H1 (cell line): ENCODE measurements around the gene NF1.

Source experiments
- CEBPB ChIP-seq: IDR thresholded peaks from 2 replicates; pipeline ENCODE4 v1.6.1; 2012; ENCODE audit warnings: low read depth, low read length
- EP300 ChIP-seq, 2 experiments: IDR thresholded peaks; 1 replicate in 1 of 2; 2 replicates in 1 of 2; pipeline ENCODE4 v1.6.1; 2011 to 2012; ENCODE audit warnings: low read depth in 2 of 2, low read length in 2 of 2, mild to moderate bottlenecking in 2 of 2, borderline replicate concordance in 1 of 2, inconsistent platforms in 1 of 2, moderate library complexity in 1 of 2
- EZH2 ChIP-seq: fragments of 200-600 bp; sonication (generic); IDR thresholded peaks from 2 replicates; pipeline ENCODE4 v1.7.1; 2012; ENCODE audit warnings: low read depth, mild to moderate bottlenecking, moderate library complexity, low read length, inconsistent platforms; ENCODE audit not compliant: severe bottlenecking
- JUND ChIP-seq: IDR thresholded peaks from 2 replicates; pipeline ENCODE4 v1.6.1; 2011; ENCODE audit warnings: mild to moderate bottlenecking, improper control_type of control experiment, low read length
- MAX ChIP-seq: IDR thresholded peaks from 2 replicates; pipeline ENCODE4 v1.6.1; 2012; ENCODE audit warnings: inconsistent platforms
- POLR2A ChIP-seq, 2 experiments: IDR thresholded peaks; 1 replicate in 1 of 2; 2 replicates in 1 of 2; pipeline ENCODE4 v1.6.1; 2011; ENCODE audit warnings: low read depth in 2 of 2, low read length in 2 of 2, mild to moderate bottlenecking in 2 of 2; ENCODE audit errors: control extremely low read depth in 1 of 2
- POLR2AphosphoS5 ChIP-seq: IDR thresholded peaks from 2 replicates; pipeline ENCODE4 v1.6.1; 2011; ENCODE audit warnings: low read depth, low read length
- RAD21 ChIP-seq, 2 experiments: IDR thresholded peaks in 1 of 2; conservative IDR thresholded peaks in 1 of 2; 2 replicates each; pipeline ENCODE4 v1.6.1; 2011; ENCODE audit warnings: low read depth in 2 of 2, low read length in 2 of 2, improper control_type of control experiment in 1 of 2, inconsistent platforms in 1 of 2, mild to moderate bottlenecking in 1 of 2, moderate library complexity in 1 of 2
- RFX5 ChIP-seq: IDR thresholded peaks from 2 replicates; pipeline ENCODE4 v1.6.1; 2011; ENCODE audit warnings: low read depth, low read length, improper control_type of control experiment, borderline replicate concordance
- SIN3A ChIP-seq, 2 experiments: IDR thresholded peaks in 1 of 2; conservative IDR thresholded peaks in 1 of 2; 2 replicates each; pipeline ENCODE4 v1.6.1; 2011 to 2012; ENCODE audit warnings: low read length in 2 of 2, improper control_type of control experiment in 1 of 2, low read depth in 1 of 2, mild to moderate bottlenecking in 1 of 2
- SP1 ChIP-seq: IDR thresholded peaks from 2 replicates; pipeline ENCODE4 v1.6.1; 2011; ENCODE audit warnings: low read depth, low read length
- TAF1 ChIP-seq: IDR thresholded peaks from 2 replicates; pipeline ENCODE4 v1.6.1; 2011; ENCODE audit warnings: mild to moderate bottlenecking, low read depth, low read length
- TF ChIP-seq, protein P1 (sequence below), 3 experiments: IDR thresholded peaks; 1 replicate in 2 of 3; 2 replicates in 1 of 3; pipeline versions ENCODE4 v1.5.1 to v1.6.1; 2011; ENCODE audit warnings: low read length in 3 of 3, mild to moderate bottlenecking in 3 of 3, inconsistent platforms in 2 of 3, low read depth in 1 of 3, moderate library complexity in 1 of 3; ENCODE audit not compliant: insufficient read depth in 1 of 3; ENCODE audit errors: control extremely low read depth in 1 of 3

DNA sequence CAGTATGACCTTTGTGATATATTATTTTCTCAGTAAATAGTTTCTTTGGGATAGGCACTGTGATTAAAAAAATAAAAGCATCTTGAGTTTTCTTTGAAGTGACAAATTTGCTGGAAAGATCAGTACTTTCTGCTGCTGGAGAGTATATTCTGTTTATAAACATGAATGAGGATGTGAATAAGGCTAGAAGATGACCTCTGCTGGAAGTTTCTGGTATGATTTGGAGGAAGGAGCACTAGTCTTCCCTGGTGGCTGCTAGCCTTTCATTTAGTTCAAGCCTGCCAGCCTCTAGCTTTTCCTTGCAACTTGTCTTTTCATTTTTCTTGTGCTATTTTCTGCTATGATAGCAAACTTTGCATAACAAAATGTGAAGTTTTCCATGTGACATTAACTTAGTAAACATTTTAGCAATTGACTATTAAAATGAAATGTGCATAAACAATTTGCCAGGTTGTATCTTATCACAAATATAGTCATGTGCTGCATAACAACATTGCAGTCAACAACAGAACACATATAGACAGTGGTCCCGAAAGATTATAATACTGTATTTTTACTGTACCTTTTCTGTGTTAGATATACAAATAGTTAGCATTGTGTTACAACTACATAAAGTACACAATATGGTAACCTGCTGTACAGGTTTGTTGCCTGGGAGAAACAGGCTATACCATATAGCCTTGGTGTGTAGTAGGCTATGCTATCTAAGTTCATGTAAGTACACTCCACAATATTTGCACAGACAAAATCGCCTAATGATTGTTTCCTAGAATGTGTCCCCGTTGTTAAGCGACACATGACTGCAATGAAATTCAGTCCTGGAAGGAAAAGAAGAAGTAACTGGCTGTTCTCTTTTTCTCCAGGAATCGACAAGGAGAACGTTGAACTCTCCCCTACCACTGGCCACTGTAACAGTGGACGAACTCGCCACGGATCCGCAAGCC is 278.6 kb downstream of the NF1 start:
- TF ChIP-seq POLR2A (IDR thresholded peaks at IDR 0.05; ENCODE audit: control extremely low read depth in 1 of 2, low read depth in 2 of 2, low read length in 2 of 2) (no peak), JUND (no peak), CEBPB (no peak), SP1 (no peak), TAF1 (no peak), EP300 (IDR thresholded peaks at IDR 0.05; ENCODE audit: borderline replicate concordance in 1 of 2, low read depth in 2 of 2, low read length in 2 of 2) (no peak), POLR2AphosphoS5 (no peak), SIN3A (conservative IDR thresholded peaks at IDR 0.05 in 1 of 2, IDR thresholded peaks at IDR 0.05 in 1 of 2; ENCODE audit: low read depth in 1 of 2, low read length in 2 of 2) (no peak), MAX (no peak), RFX5 (no peak), EZH2 (no peak), RAD21 (IDR thresholded peaks at IDR 0.05 in 1 of 2, conservative IDR thresholded peaks at IDR 0.05 in 1 of 2; ENCODE audit: low read depth in 2 of 2, low read length in 2 of 2) (peak; percentile 66 to 72)
- TF ChIP-seq, protein P1, sequence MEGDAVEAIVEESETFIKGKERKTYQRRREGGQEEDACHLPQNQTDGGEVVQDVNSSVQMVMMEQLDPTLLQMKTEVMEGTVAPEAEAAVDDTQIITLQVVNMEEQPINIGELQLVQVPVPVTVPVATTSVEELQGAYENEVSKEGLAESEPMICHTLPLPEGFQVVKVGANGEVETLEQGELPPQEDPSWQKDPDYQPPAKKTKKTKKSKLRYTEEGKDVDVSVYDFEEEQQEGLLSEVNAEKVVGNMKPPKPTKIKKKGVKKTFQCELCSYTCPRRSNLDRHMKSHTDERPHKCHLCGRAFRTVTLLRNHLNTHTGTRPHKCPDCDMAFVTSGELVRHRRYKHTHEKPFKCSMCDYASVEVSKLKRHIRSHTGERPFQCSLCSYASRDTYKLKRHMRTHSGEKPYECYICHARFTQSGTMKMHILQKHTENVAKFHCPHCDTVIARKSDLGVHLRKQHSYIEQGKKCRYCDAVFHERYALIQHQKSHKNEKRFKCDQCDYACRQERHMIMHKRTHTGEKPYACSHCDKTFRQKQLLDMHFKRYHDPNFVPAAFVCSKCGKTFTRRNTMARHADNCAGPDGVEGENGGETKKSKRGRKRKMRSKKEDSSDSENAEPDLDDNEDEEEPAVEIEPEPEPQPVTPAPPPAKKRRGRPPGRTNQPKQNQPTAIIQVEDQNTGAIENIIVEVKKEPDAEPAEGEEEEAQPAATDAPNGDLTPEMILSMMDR (IDR thresholded peaks at IDR 0.05; ENCODE audit: control extremely low read depth in 1 of 3, insufficient read depth in 1 of 3, low read depth in 1 of 3, low read length in 3 of 3): peak in 2 of 3 experiments; percentile 55 to 62; a peak in 3 of 4 replicates
